HG03521 (cell line): ENCODE results near the gene TOX3.

Experiments
- ATAC-seq: cut with Tn5 transposase; IDR thresholded peaks from one replicate; pipeline ENCODE4 v1.9.1; 2021; ENCODE audit warnings: mild to moderate bottlenecking, moderate library complexity; ENCODE audit not compliant: unreplicated experiment

The TOX3 gene

DNA sequence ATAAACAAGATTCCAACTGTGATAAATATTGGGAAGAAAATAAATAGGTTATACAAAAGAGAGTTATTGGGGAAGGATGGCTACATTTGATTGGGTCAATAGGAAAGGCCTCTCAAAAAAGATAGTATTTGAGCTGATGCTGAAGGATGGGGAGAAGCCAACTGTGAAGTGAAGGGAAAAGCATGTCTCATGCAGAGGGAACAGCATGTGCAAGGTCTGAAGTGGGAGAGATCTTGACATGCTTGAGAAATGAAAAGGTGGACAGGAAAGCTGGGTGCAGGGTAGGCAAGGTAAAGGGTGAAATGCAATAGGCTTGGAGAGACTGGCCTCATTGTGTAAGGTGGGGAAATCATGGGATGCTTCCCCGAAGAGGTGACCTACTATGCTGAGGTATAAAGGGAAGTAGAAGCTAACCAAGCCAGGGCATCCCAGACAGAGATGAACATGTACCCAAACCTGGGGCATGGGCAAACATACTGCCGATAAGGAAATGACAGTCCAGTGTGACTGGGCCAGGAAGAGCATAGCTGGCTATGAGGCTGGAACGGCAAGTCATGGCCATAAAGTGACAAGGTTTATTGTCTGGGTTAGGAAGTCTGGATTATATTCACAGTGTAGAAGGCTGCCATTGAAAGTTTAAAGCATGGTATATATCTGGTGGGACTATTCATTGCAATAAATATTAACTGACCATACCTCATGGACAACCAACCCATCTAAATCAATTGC is 91.2 kb downstream of the TOX3 start:
- no peak for ATAC-seq

DNA sequence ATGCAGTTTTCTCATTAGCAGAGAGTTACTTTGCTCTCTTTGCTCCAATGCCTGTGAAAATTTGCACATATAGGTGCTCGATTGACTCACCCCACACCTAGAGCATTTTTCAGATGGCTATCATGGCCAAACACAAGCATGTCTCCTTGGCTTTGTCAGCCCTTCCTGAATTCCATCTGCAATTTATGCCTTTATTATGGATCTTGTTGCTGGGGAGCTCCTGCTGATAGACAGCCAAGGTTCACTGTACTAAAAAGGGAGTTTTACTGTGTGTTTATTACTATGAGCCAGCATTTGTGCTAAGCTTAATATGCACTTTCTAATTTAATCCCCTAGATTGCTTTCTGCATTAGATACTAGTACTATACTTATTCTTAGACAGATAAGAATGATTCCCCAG is 93.3 kb downstream of the TOX3 start:
- no peak for ATAC-seq

DNA sequence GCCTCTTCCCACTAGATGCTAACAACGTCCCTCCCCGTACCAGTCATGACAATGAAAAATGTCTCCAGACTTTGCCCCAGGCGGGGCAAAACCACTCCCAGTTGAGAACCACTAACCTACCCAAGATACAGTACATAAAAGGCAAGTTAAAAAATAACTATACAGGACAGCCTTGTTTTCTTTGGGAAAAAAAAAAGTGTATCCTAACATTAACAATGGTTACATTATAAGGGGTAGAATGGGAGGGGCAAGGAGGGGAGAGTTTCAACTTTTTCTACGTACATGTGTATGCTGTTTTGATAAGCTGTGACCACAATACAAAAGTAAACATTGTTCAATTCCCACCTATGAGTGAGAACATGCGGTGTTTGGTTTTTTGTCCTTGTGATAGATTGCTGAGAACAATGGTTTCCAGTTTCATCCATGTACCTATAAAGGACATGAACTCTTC is 94.9 kb downstream of the TOX3 start:
- ATAC-seq: no peak

DNA sequence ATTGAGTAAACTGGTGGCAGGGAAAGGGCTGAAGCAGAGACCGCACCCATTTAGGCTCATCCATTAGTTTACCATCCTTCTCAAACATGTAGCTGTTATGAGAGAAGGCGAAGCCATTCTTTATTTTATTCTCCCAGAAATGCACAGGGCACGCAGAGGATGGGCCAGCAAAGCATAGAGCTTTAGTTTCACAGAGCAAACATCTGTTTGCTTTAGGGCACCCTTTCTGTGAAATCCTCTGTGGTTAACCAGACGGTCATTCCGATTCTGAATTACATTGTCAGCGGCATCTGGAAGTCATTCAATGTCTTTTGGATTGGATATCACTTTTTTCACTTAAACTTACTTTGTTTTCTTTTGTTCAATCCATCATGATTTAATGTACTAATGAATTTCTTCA is 96.0 kb downstream of the TOX3 start:
- no peak for ATAC-seq

DNA sequence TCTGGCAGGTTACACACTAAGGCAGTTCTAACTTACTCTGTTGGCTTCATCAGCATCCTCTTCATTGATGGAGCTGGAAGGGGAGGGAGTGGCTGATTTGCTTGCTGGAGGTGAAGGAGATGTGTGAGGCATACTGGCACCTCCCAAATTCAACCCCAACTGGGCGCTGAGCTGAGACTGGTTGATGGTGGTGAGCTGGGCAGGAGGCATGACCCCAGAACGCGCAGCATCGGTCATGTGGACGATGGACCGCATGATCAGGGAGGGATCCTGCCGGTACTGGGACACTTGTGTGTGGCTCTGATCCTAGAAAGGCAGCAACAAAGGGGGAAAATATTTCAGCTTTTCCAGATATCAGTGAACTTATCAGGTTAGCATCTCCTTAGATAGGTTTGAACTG is 96.7 kb downstream of the TOX3 start:
- no peak for ATAC-seq

DNA sequence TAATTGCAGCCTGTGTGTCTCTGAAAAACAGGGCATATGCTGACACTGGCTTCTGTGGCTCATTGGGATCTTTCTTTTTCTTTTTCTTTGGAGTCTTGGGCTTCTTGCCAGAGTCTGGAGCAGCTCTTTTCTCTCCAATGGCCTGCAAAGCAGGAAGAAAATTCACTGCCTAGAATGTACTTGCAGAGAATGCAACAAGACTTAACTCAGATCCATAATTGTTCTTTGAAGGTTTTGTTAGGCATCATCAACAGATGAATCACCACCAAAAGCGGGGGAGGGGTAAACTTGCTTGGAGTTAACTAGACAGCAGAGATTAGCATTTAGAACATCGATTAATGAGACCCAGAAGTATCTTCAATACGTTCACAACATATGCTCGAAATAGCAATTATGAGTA is 100.9 kb downstream of the TOX3 start:
- no peak for ATAC-seq

DNA sequence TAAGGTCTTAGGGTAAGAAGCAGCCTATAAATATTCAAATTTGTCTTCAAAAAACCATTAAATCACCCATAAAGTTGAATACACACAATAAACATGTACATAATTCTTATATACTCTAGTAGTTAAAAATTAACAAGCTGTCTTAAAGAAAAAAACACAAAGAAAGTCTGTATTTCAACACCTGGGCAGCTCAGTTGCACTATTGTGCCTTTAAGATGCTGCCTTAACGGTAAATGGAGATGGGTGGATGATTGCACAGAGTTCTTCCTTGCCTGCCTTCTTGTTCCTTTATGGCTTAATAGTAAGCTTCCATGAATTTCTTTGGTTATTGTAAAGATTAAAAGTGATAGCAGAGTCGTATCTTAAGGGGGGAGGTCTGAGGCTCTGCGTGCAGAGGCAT is 105.1 kb downstream of the TOX3 start:
- no peak for ATAC-seq

DNA sequence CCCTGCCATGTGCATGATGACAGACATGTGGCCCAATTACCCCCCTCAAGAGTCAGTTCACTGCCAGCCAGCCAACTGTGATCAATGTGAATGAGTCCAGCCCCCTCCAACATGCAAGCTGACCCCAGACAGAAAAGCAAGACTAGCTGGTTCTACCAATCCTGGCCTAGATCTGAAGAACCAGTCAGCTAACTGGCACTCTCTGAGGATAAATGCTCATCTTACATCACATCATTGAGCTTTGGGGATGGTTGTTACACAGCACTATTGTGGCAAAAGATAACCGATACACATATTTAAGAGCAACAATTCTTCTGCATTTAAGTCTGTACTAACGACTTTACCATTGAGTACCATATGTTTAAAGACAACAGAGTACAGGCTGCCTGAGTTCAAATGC is 106.7 kb downstream of the TOX3 start:
- ATAC-seq: no peak

DNA sequence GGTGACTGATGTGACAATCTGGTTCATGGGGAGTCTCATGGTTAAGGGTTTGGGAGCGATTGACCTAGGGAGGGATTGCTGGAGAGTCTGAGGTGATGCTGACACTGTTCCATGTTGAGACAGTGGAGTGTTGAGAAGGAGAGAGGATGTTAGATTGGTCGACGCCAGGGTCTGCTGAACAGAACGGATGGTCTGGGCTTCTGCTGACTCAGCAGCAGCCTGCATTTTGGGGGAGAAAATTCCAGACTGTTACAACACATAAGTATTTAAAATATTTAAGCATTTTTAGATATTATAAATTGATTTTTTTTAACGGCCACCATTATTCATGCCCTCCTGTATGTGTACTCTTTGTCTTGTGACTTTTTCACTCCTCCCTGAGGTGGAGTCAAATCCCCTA is 107.2 kb downstream of the TOX3 start:
- ATAC-seq: no peak

DNA sequence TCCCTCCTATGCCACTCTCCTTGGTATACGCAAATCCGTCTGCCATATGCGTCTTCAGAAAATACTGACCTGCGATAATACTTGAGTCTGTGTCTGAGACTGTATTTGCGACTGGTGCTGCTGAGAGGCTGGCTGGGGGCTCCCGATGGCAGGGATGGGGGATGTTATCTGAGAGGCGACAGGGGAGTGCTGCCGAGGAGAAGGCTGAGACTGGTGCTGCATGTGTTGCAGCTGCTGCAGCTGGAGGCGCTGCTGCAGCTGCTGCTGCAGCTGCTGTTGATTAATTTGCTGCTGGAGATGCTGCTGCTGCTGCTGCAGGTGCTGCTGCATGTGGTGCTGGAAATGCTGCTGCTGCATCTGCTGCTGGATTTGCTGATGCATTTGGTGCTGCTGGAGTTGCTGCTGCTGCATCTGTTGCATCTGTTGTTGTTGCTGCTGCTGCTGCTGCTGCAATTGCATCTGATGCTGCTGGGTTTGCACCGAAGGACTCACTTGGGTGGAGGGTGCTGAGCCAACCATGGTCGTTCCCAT is 107.7 kb downstream of the TOX3 start:
- no peak for ATAC-seq

DNA sequence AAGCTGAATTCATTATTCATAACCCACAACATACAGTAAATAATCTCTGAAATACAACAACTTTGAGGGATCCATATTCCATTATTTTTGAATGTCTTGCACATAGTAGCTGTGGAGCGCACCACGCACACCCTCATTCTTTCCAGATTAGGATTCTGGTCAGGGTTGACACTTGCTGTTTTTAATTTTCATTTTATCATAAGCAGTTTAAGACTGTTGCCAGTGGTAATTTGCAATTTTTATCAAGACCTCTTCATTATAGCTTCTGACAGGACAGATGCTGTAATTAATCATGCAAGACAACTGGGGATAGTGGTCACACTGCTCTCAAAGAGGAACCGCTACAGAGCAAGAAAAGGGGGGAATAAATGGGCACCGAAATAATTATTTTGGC is 109.7 kb downstream of the TOX3 start:
- no peak for ATAC-seq

DNA sequence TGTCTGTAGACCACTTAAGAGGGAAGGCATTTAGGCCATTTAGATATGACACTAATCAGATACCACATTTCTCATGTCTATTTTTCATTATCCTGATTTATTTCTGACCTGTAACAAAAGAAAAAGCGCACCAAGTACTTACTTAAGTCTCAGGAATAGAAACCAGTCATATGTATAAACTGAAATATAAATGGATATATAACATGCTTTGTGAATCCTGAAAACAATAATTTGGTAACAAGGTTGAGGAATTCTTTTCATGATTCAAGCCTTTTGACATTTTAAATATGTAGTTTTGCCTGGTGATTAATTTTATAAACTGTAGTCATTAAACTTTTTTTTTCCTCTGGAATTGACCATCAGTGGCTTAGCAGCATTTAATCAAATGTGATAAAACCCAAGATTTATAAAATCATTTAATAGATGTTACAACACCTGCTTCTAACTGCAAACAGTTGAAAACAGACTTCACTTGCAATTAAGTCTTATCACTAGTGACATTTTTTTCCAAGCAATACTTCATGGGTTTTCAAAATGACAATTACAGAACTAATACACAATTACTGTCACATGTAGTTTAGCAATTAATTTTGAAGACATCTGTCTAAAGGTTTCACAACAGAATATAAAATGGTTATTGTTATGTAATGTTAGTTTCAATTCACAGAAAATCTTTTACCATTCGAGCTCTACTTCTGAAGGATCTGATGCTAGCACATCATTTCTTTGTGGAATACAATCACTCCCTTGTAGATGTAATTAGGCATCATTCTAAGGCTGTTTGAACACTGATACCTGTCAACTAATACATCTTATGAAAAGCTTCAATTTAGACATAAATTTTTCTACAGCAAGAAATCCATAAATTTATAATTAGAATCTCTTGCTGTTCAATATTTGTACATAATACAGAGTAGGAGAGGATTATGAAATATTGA is 110.3 kb downstream of the TOX3 start:
- ATAC-seq: no peak

DNA sequence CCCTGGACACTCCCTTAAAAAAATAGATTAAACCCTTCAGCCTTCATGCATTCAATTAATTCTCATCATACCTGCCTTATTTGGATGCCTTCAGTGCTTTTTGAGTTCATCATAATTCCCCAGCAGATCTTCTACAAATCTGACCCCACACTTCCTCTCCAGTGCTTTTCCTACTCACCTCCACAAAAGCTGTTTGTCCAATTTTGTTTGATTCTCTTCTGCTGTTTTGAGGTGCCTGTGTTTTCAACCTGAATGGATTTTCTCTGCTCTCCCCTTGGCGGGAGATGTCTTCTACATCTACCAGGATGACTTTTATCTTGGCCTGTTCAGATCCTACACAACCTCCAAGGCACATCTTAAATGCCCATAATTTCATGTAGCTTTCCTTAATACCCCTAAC is 112.7 kb downstream of the TOX3 start:
- no peak for ATAC-seq

DNA sequence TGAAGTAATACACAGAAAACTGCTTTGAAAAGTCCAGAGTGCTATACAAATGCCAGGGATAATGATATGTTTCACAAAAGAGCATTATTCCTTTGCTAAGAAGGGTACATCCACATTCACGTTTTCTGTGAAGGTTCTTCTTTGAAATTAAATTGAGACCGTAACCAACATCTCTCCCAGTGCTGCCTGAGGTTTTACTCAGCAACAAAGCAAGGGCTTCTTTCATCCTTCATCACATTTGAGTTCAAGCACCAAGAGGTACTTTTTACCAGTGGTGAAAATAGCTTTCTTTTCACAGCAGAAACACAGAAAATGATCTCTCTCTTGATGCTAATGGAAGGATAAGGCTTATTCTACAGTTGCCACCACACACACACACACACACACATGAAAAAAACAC is 113.3 kb downstream of the TOX3 start:
- no peak for ATAC-seq

DNA sequence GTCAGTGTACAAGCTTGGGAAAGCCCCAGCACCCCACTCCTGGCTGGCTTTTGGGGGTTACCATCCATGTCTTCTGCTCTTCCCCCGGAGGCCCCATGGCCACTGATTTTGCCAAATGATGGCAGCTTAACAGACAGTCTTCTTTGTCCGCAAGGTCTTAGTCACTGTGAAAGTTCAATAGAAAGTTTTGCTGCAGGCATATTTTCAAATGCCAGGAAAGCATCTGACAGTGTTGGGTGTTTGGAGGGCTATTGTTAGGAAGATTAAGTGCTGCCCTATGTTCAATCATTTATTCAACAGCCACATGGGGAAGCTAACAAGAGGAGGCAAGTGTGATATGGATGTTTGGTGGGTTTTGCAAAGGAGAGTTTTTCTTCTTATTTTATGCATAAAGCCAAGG is 122.4 kb downstream of the TOX3 start:
- ATAC-seq: no peak

DNA sequence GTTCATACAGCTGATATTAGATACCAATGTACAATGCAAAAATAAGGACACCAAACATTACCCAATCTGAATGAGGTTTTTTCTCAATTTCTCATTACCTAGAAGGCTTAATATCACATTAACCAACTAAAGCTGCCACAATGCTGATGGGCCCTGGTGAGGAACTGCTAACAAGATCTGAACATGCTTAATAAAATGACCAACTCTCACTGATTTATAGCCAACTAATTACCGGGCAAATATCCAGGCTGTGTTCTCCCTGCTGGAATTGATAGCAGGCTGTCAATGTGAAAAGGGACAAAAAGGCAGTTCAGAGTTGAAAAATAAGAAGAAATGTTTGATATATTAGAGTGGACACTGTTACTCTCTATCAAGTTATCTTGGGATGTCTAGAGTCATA is 124.6 kb downstream of the TOX3 start:
- ATAC-seq: no peak

DNA sequence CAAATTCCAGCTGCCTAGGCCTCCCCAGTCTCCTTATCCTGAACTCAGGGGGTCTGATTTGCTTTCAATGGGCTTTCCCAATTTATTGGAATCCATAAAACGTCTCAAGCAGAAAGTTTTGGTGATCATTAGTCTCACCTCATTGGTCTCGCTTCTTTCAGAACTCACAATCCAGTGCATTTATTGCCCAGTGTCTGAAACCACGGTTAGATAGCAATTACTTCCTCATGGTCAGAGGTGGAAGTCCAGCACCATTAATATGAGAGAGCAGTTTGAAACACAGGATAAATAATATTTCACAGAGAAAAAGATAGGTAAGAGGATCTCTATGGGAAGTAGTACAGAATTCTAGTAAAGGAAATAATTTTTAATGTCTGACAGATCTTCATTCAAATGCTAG is 128.7 kb downstream of the TOX3 start:
- ATAC-seq: no peak

DNA sequence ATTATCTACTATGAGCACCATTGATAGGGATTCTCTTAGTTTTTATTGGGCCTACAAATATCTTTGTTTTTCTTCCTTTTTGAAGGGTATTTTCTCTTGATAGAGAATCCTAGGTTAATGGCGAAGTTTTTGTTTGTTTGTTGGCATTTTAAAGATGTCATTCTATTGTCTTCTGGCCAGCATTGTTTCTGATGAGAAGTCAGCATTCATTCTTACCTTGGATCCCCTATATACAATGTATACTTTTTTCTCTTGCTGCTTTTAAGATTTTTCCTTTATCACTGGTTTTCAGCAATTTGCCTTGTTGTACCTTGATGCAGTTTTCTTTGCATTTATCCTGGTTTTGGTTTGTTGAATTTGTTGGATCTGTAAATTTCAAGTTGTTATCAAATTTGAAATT is 130.1 kb downstream of the TOX3 start:
- ATAC-seq: no peak

DNA sequence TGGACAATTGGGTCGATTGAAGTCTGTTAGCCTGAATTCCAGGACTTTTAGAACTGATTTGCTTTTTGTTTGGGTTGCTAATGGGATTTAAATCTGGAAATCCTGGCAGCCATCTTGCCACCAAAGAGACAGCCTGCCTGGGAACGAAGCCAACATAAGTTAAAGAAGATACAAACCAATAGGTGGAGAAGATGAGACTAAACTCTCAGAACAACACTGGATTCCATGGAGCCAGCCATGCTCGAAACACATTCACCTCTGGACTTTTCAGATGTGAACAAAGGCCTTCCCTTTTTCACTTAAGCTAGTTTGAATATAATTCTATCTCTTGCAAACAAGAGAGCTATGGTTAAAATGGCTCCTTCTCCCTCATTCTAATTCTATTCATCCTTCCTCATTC is 135.9 kb downstream of the TOX3 start:
- no peak for ATAC-seq

DNA sequence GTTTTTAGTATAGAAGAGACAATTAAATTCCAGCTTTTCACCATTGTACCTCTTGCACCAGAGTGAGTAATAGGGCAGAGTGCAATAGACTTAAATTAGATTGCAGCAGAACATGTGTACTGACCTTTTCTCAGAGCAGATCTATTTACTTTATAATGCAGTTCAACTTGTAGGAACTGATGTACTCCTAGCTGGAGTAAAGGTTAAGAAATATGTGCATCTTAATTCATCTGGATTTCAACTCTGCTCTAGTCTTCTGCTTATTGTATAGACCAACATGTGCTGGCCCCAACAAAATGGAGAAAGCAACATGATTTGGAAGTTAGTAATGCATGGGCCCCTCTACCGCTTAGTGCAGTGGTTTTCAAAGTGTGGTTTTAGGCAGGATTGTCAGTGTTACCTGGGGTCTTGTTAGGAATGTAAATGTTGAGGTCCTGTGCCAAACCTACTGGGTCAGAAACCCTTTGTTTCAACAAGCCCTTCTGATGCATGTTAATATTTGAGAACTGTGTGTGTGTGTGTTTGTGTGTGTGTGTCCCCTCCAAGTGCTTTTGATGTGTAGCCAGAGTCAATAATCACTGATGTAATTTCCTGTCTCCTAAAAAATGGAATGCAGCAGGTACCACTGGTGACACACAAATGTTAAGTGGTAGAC is 138.6 kb downstream of the TOX3 start:
- ATAC-seq: no peak

DNA sequence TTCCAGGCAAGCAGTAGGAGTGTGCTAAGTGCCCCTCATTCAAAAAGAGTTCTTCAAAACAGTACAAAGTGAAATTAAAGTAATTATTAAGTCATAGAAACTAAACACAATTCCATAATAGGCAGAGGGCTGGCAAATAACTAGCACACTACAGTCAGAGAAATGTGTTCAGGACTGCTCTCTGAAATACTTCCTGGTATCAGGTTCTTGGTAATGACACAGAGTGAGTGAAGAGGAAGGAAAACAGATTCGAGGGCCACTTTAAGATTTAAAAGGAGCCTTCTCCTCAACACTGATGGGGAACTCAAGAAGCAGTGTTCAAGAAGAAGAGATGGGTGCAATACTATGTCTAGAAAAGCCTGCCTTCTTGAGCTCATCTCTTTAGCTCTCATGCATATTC is 139.2 kb downstream of the TOX3 start:
- no peak for ATAC-seq

DNA sequence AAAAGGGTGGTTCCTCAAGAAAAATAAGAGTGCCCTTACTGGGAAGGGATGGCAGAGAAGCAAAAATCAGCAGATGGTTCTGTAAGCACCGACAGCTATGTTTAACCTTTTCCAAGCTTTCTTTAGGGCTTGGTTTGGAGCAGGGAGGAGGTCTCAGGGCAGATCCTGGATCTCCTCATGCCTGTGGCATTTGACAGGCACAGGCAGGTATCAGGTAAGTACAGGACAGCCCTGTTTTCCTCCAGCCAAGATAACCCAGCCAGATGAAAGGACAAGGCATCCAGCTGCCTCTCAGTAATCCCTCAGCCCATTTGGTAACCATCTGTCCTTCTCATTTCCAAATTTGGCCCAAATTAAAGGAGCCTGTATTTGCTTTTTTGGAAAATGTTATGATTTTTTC is 141.5 kb downstream of the TOX3 start:
- ATAC-seq: no peak
